GM12864 (cell line): Measurements from ENCODE around the gene APBA1.
"Not testable (repeated sequence)": the region's sequence is repeated elsewhere in the genome, so short reads cannot be mapped to it uniquely, and the experiment has no call there.

Experiments used
- DNase-seq: peaks from one replicate; pipeline ENCODE4 v3.0.0-alpha.2; 2011; ENCODE audit warnings: low read depth
- H3K4me3 ChIP-seq: 2 replicates; pipeline ENCODE4 v1.5.1; 2011; ENCODE audit warnings: mild to moderate bottlenecking, low read depth, low read length, control low read depth
- CTCF ChIP-seq: IDR thresholded peaks from 2 replicates; pipeline ENCODE4 v1.5.1; 2011; ENCODE audit warnings: low read depth, mild to moderate bottlenecking, moderate library complexity, low read length, control low read depth, inconsistent platforms; ENCODE audit errors: missing control alignments

Gene APBA1

GRCh38 chr9:69444021-69444420 is 228.2 kb downstream of the APBA1 start:
- TF ChIP-seq CTCF: no peak
- no peak overlapping the region for H3K4me3 ChIP-seq
- no peak for DNase-seq

GRCh38 chr9:69443178-69443577 is 229.0 kb downstream of the APBA1 start:
- no peak for DNase-seq
- H3K4me3 ChIP-seq: no peak overlapping the region
- no peak for TF ChIP-seq CTCF

- DNase-seq: no peak
- TF ChIP-seq CTCF: no peak
- H3K4me3 ChIP-seq: no peak overlapping the region
These were observed 229.7 kb downstream of the APBA1 start for GRCh38 chr9:69442486-69442885.

- not testable (repeated sequence) for H3K4me3 ChIP-seq, DNase-seq
These were observed 231.8 kb downstream of the APBA1 start for GRCh38 chr9:69440254-69440955.

GRCh38 chr9:69439654-69440053 is 232.5 kb downstream of the APBA1 start:
- not testable (repeated sequence) for DNase-seq, H3K4me3 ChIP-seq

GRCh38 chr9:69433968-69434367 is 238.2 kb downstream of the APBA1 start:
- no peak overlapping the region for H3K4me3 ChIP-seq
- no peak for DNase-seq
- no peak for TF ChIP-seq CTCF

GRCh38 chr9:69433392-69433791 is 238.8 kb downstream of the APBA1 start:
- no peak overlapping the region for H3K4me3 ChIP-seq
- no peak for DNase-seq
- no peak for TF ChIP-seq CTCF

- no peak for DNase-seq
- H3K4me3 ChIP-seq: no peak overlapping the region
- no peak for TF ChIP-seq CTCF
These were observed 239.5 kb downstream of the APBA1 start for GRCh38 chr9:69432623-69433022.
